ENCODE results near the gene GGACT.

GGACT gene

GRCh38 chr13:100546713-100547405 is 41.7 kb downstream of the GGACT start:
- no peak for DNase-seq

GRCh38 chr13:100545684-100546061 is 42.9 kb downstream of the GGACT start:
- DNase-seq: no peak

- no peak for DNase-seq
Measured at GRCh38 chr13:100544866-100545683, 43.5 kb downstream of the GGACT start.

GRCh38 chr13:100543872-100544602 is 44.6 kb downstream of the GGACT start:
- DNase-seq: no peak

GRCh38 chr13:100542826-100543156 is 45.8 kb downstream of the GGACT start:
- DNase-seq: peak; percentile 21

- DNase-seq: peak; percentile 53
Measured at GRCh38 chr13:100541897-100542825, 46.4 kb downstream of the GGACT start.

- peak; percentile 32 for DNase-seq
Measured at GRCh38 chr13:100540621-100541020, 48.0 kb downstream of the GGACT start.

GRCh38 chr13:100537951-100538462 is 50.6 kb downstream of the GGACT start:
- DNase-seq: peak; percentile 40

- DNase-seq: peak; percentile 32
Measured at GRCh38 chr13:100537486-100537885, 51.1 kb downstream of the GGACT start.

- DNase-seq: peak; percentile 44
Measured at GRCh38 chr13:100536643-100537180, 51.9 kb downstream of the GGACT start.

- DNase-seq: peak; percentile 43
Measured at GRCh38 chr13:100535426-100536135, 53.0 kb downstream of the GGACT start.

- no peak for DNase-seq
Measured at GRCh38 chr13:100534911-100535310, 53.7 kb downstream of the GGACT start.

- peak; percentile 19 for DNase-seq
Measured at GRCh38 chr13:100534147-100534843, 54.3 kb downstream of the GGACT start.

- peak; percentile 30 for DNase-seq
Measured at GRCh38 chr13:100533588-100534041, 55.0 kb downstream of the GGACT start.

- peak; percentile 40 for DNase-seq
Measured at GRCh38 chr13:100532836-100533435, 55.7 kb downstream of the GGACT start.

GRCh38 chr13:100532090-100532766 is 56.4 kb downstream of the GGACT start:
- peak; percentile 41 for DNase-seq

GRCh38 chr13:100530671-100531213 is 57.8 kb downstream of the GGACT start:
- peak; percentile 13 for DNase-seq

- no peak for DNase-seq
Measured at GRCh38 chr13:100529666-100530377, 58.8 kb downstream of the GGACT start.

- DNase-seq: no peak
Measured at GRCh38 chr13:100528820-100529219, 59.8 kb downstream of the GGACT start.

Measured in activated CD8-positive, alpha-beta memory T cell treated with anti-CD3 and anti-CD28 coated beads for 24 hours (primary cell).